HUES48 (cell line): ENCODE measurements around the gene THSD4.
A peak's percentile ranks its signal among the peaks of the same experiment; 100 is the strongest.
"Not testable (repeated sequence)": the region's sequence is repeated elsewhere in the genome, so short reads cannot be mapped to it uniquely, and the experiment has no call there.

ENCODE experiments used
- H3K27ac ChIP-seq: one replicate; pipeline ENCODE4 v1.7.0; 2013; ENCODE audit warnings: low read depth, low read length, inconsistent platforms
- H3K27me3 ChIP-seq: 2 replicates; pipeline ENCODE4 v1.6.1; 2013; ENCODE audit warnings: mild to moderate bottlenecking, low read length; ENCODE audit not compliant: control insufficient read depth, insufficient read depth
- H3K36me3 ChIP-seq: 2 replicates; pipeline ENCODE4 v1.6.1; 2013; ENCODE audit warnings: low read length; ENCODE audit not compliant: control insufficient read depth, insufficient read depth
- H3K4me1 ChIP-seq: 2 replicates; pipeline ENCODE4 v1.6.1; 2013; ENCODE audit warnings: mild to moderate bottlenecking, low read length; ENCODE audit not compliant: control insufficient read depth, insufficient read depth
- H3K4me3 ChIP-seq: 2 replicates; pipeline ENCODE4 v1.5.1; 2013; ENCODE audit warnings: mild to moderate bottlenecking, low read depth, low read length
- H3K9ac ChIP-seq: 2 replicates; pipeline ENCODE4 v1.6.1; 2013; ENCODE audit warnings: mild to moderate bottlenecking, low read depth, low read length, moderate library complexity
- H3K9me3 ChIP-seq: 2 replicates; pipeline ENCODE4 v1.6.1; 2013; ENCODE audit warnings: low read length; ENCODE audit not compliant: control insufficient read depth, insufficient read depth

THSD4 gene

DNA sequence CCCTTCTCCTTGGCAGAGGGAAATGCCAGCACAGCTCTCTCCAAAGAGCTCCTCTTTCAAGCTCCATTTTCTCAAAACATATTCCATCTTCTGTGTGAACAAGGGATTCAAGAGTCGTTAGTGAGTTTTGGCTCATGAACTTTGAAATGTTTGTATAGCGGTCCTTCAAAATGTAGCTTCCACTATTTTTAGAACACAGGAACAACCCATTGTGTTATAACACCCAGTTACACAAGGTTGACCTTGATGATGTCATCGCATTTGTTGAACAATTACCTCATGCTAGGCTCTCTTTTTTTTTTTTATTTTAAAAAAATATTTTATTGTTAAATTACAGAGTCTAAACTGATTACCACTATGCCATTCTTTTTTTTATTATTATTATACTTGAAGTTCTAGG, 251.7 kb downstream of the THSD4 start:
- Histone ChIP-seq H3K27ac (no peak overlapping the region), H3K27me3 (no peaks in the 10 kb centered on the region)

DNA sequence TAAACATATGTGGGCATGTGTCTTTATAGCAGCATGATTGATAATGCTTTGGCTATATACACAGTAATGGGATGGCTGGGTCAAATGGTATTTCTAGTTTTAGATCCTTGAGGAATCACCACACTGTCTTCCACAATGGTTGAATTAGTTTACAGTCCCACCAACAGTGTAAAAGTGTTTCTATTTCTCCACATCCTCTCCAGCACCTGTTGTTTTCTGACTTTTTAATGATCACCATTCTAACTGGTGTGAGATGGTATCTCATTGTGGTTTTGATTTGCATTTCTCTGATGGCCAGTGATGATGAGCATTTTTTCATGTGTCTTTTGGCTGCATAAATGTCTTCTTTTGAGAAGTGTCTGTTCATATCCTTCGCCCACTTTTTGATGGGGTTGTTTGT, 252.5 kb downstream of the THSD4 start:
- H3K27me3 ChIP-seq, H3K36me3 ChIP-seq, H3K9ac ChIP-seq, H3K9me3 ChIP-seq, H3K27ac ChIP-seq, H3K4me3 ChIP-seq: not testable (repeated sequence)
- peaks cover 27% of the 10 kb centered on the region for H3K4me1 ChIP-seq

More for the DNA sequence above, 251.7 kb downstream of the THSD4 start:
- Histone ChIP-seq H3K36me3 (no peaks in the 10 kb centered on the region), H3K9me3 (no peaks in the 10 kb centered on the region), H3K9ac (no peak overlapping the region), H3K4me3 (no peak overlapping the region), H3K4me1 (peaks cover 33% of the 10 kb centered on the region)

DNA sequence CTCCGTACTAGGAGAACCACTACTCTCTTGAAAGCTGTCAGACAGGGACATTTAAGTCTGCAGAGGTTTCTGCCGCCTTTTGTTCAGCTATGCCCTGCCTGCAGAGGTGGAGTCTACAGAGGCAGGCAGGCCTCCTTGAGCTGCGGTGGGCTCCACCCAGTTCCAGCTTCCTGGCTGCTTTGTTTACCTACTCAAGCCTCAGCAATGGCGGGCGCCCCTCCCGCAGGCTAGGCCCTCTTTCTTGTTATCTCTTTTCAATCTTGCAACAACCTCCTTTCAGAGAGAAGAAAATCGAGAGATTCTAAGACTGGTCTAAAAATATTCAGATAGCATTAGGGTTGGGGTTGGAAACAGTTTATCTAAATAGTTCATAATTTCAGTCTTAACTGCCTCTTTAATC, 257.5 kb downstream of the THSD4 start:
- not testable (repeated sequence) for H3K36me3 ChIP-seq, H3K4me3 ChIP-seq, H3K9ac ChIP-seq, H3K27me3 ChIP-seq, H3K9me3 ChIP-seq, H3K4me1 ChIP-seq, H3K27ac ChIP-seq

DNA sequence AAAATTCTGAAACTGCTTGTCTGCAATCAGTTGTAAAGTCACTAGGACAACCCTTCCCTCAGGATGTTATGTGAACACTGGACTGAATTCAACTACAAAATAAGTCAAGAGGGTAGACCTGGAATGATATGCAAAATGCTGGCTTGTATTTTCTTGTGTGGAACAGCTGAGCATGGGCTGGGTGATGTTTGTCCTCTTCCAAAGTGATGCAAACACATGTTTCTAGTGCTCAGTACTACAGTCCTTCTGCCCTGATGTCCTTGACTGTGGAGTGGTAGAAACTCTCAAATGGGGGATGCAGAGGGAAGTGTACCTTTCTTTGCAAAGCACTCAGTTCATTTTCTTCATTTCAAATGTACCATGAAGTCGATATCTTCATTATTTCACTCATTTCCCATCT, 258.6 kb downstream of the THSD4 start:
- Histone ChIP-seq H3K36me3 (no peaks in the 10 kb centered on the region), H3K4me1 (peaks cover 4% of the 10 kb centered on the region; the same call in 1 of the 2 replicates), H3K4me3 (no peak overlapping the region), H3K9me3 (no peaks in the 10 kb centered on the region), H3K9ac (no peak overlapping the region), H3K27me3 (no peaks in the 10 kb centered on the region), H3K27ac (no peak overlapping the region)

DNA sequence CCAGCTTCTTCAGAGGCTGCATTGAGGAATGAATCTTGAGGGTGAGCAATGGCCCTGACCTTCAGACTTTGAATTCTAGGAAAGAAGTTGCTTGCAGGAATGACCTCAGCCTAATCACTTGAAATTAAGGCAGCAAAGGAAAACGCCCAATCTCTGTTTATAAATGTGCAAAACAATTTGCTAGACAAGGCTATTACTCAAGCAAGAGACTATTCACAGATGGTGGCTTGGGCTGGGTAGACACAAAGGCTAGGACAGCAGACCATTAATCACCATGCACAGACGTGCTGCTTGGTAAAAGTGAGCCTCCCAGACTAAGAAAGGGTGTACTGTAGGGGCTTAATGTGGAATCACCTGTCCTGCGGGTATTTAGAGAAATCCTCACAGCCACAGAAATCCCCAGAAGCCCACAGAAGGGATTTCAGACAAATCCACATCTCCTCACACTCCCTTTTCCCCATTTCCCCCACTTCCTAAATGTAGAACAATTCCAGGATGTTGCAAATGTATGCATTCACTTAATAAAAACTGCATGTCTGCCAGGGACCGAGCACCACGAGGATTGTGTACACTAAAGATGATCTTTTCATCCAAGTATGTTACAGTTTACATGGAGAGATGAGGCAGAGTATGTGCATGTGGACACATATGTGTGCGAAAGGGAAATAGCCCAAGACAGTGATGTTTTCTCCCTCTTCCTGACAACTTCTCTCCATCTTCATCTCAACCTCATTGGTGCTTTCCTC, 259.5 kb downstream of the THSD4 start:
- Histone ChIP-seq H3K4me1 (peaks cover 4% of the 10 kb centered on the region; the same call in 1 of the 2 replicates), H3K27ac (no peak overlapping the region), H3K36me3 (no peaks in the 10 kb centered on the region), H3K9me3 (no peaks in the 10 kb centered on the region), H3K27me3 (no peaks in the 10 kb centered on the region), H3K4me3 (no peak overlapping the region), H3K9ac (no peak overlapping the region)

DNA sequence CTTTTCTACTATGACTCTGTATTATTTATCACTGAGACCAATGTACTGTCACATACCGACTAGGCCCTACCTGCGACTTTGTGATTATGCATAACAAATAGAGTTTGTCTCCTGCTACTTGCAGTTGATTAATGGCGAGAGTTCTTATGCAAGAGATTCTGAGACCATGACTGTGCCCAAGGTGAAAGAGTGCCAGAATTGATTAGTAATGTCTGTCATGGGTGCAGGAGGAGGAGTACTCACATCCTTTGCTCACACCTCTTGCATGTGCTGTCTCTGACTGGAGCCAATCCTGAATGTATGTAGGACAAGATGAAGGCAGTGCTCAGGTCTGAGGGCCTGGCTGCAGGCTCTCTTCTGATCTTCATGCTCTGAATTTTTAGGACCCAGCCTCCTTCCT, 260.7 kb downstream of the THSD4 start:
- Histone ChIP-seq H3K27me3 (no peaks in the 10 kb centered on the region), H3K9me3 (no peaks in the 10 kb centered on the region), H3K4me3 (no peak overlapping the region), H3K36me3 (no peaks in the 10 kb centered on the region), H3K9ac (no peak overlapping the region), H3K27ac (no peak overlapping the region), H3K4me1 (peaks cover 4% of the 10 kb centered on the region; the same call in 1 of the 2 replicates)

DNA sequence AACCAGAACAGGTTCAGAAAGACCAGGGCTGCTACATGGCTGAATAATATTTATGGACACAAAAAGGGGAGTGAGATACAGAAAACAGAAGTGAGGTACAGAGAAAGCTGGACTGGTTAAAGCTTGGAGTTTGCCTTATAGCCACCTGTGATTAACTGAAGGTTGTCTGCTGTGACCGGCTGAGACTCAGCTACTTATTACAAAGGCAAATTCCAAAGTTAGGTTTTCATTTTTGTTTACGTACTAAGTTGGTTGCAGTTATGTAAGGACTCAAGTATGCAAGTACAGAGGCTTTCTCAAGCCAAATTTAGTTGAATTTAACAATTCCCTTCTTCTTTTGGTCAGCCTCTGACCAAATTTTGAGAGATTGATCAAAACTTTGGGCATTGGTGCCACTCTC, 264.6 kb downstream of the THSD4 start:
- Histone ChIP-seq H3K9me3 (no peaks in the 10 kb centered on the region), H3K27me3 (no peaks in the 10 kb centered on the region), H3K4me1 (peaks cover 17% of the 10 kb centered on the region), H3K27ac (no peak overlapping the region), H3K36me3 (no peaks in the 10 kb centered on the region), H3K4me3 (no peak overlapping the region), H3K9ac (no peak overlapping the region)

DNA sequence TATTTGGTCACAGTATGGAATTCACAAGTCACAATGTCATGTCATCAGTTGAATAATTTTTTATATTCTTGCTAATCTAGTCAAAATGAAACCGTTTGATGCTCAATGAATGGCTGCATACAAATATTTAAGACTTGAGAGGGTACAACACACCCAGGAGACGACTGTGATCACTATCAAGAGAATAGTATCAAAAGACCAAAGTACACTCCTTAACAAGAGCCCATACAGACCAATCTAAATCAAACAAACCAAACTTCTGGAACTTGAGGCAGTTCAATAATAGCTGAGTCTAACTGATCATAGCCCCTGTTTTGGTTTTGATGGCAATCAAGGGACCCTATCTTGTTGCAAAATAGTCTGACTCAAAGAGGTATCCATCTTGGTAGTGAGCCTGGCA, 265.1 kb downstream of the THSD4 start:
- Histone ChIP-seq H3K36me3 (no peaks in the 10 kb centered on the region), H3K9ac (no peak overlapping the region), H3K4me3 (no peak overlapping the region), H3K27ac (no peak overlapping the region), H3K4me1 (peaks cover 22% of the 10 kb centered on the region), H3K9me3 (no peaks in the 10 kb centered on the region), H3K27me3 (no peaks in the 10 kb centered on the region)

DNA sequence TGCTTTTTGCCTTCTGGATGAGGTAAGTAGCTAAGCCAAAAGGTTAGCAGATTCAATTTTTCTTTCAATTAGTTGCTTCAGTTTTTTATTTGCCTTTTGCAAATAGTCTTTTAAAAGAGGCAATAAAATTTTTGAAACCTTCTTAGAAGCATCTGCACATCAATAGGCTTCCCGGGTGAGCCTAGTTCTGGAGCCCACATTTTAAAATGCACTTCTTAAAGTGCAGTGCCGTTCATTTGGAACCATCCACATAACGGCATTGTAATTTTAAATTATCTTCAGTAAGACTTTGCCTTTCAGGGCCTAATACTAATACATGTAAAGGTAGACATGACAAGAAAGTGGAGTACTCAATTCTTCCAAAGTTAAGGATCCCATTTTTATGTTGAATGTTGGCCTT, 269.2 kb downstream of the THSD4 start:
- H3K4me1 ChIP-seq = peaks cover 51% of the 10 kb centered on the region
- H3K9ac ChIP-seq = no peak overlapping the region
- no peak overlapping the region for H3K27ac ChIP-seq
- H3K36me3 ChIP-seq = no peaks in the 10 kb centered on the region
- H3K4me3 ChIP-seq = no peak overlapping the region
- H3K27me3 ChIP-seq = no peaks in the 10 kb centered on the region
- H3K9me3 ChIP-seq = no peaks in the 10 kb centered on the region; the same call in 1 of the 2 replicates

DNA sequence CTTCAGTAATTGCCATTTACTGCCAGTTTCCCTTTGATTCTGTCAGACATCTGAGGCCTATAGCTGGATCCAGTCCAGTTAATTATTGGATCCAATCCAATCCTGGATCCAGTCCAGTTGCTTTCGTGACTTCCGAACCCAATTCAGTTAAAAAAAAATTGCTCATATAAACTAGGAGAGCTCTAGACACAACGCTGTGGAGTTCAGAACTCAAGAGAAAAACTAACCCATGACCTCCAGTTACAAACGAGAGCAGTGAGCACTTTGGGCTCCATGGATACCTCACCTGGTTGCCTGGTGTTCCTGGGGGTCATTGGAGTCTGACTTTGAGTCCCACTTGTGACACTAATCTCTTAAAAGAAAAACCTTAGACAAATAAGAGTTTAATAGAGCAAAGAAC, 269.8 kb downstream of the THSD4 start:
- Histone ChIP-seq H3K36me3 (no peaks in the 10 kb centered on the region), H3K4me1 (peaks cover 51% of the 10 kb centered on the region), H3K4me3 (no peak overlapping the region), H3K9ac (no peak overlapping the region), H3K27me3 (no peaks in the 10 kb centered on the region), H3K27ac (no peak overlapping the region), H3K9me3 (no peaks in the 10 kb centered on the region; the same call in 1 of the 2 replicates)

DNA sequence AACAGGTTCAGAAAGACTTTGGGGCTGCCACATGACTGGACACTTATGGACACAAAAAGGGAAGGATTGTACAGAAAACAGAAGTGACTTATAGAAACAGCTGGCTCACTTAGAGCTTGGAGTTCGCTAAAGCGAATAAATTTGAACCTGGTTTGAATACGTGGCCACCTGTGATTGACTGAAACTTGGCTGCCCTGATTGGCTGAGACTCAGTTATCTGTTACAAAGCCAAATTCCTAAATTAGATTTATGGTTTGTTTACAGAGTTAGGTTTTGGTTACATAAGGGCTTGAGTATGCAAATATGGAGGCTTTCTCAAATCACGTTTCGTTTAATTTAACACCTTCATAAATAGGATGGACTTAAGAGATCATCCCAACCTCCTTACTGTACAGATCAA, 270.2 kb downstream of the THSD4 start:
- Histone ChIP-seq H3K9me3 (no peaks in the 10 kb centered on the region; the same call in 1 of the 2 replicates), H3K27ac (peak overlapping the region; percentile 95), H3K36me3 (no peaks in the 10 kb centered on the region), H3K9ac (no peak overlapping the region), H3K27me3 (no peaks in the 10 kb centered on the region), H3K4me1 (peaks cover 51% of the 10 kb centered on the region), H3K4me3 (no peak overlapping the region)
